Ishikawa (cell line): ENCODE measurements around the gene CSTPP1.

ENCODE experiments used
- CEBPB ChIP-seq: IDR thresholded peaks from 2 replicates; pipeline ENCODE4 v1.6.1; 2012
- CREB1 ChIP-seq: IDR thresholded peaks from 2 replicates; pipeline ENCODE4 v1.6.1; 2012; ENCODE audit warnings: low read depth
- EGR1 ChIP-seq: IDR thresholded peaks from 2 replicates; pipeline ENCODE4 v1.6.1; 2012
- EP300 ChIP-seq: IDR thresholded peaks from 2 replicates; pipeline ENCODE4 v1.6.1; 2012; ENCODE audit warnings: borderline replicate concordance
- FOXM1 ChIP-seq: IDR thresholded peaks from 2 replicates; pipeline ENCODE4 v1.6.1; 2012; ENCODE audit warnings: low read depth, borderline replicate concordance
- MAX ChIP-seq: IDR thresholded peaks from 2 replicates; pipeline ENCODE4 v1.6.1; 2012
- NFIC ChIP-seq: IDR thresholded peaks from 2 replicates; pipeline ENCODE4 v1.6.1; 2012
- RAD21 ChIP-seq: IDR thresholded peaks from 2 replicates; pipeline ENCODE4 v1.6.1; 2012; ENCODE audit warnings: low read depth
- REST ChIP-seq: IDR thresholded peaks from 2 replicates; pipeline ENCODE4 v1.6.1; 2012; ENCODE audit warnings: low read depth, mild to moderate bottlenecking
- TAF1 ChIP-seq: IDR thresholded peaks from 2 replicates; pipeline ENCODE4 v1.6.1; 2012; ENCODE audit warnings: low read depth, mild to moderate bottlenecking
- TCF12 ChIP-seq: IDR thresholded peaks from 2 replicates; pipeline ENCODE4 v1.6.1; 2012; ENCODE audit warnings: low read depth
- TEAD4 ChIP-seq: IDR thresholded peaks from 2 replicates; pipeline ENCODE4 v1.6.1; 2012
- USF1 ChIP-seq: IDR thresholded peaks from 2 replicates; pipeline ENCODE4 v1.6.1; 2012
- YY1 ChIP-seq: IDR thresholded peaks from 2 replicates; pipeline ENCODE4 v1.6.1; 2012; ENCODE audit warnings: low read depth
- ZBTB7A ChIP-seq: IDR thresholded peaks from 2 replicates; pipeline ENCODE4 v1.6.1; 2012; ENCODE audit warnings: low read depth

CSTPP1 gene

DNA sequence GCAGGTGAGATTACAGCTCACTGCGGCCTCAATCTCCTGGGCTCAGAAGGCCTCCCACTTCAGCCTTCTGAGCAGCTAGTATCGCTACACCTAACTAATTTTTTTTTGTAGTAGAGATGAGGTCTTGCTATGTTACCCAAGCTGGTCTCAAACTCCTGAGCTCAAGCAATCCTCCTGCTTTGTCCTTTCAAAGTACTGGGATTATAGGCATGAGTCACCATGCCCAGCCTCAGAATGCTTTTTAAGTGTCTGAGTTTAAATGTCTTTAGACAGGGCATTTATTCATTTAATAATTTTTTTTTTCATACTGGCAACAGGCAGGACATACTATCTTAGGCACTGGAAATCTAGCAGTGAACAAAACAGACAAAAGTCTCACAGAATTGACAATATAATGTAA lies 45.9 kb upstream of the CSTPP1 start:
- TF ChIP-seq MAX (no peak), YY1 (no peak), RAD21 (no peak), TAF1 (no peak), TCF12 (no peak)

DNA sequence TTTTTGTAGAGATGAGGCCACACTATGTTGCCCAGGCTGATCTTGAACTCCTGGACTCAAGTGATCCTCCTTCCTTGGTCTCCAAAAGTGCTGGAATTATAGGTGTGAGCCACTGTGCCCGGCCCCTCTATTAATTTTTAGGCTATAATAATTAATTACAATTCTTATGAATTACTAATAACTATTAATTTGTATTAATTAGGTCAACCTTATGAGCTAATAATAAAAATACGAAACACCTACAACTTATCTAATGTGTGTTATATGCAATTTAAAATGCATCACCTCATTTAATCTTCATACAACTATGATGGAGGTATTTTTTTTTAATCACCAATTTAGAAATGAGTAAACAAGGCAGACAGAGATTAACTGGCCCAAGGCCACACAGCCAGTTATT lies 44.5 kb upstream of the CSTPP1 start:
- no peak for TF ChIP-seq REST
- TF ChIP-seq RAD21: no peak
- no peak for TF ChIP-seq CEBPB
- TF ChIP-seq EP300: no peak
- TF ChIP-seq NFIC: no peak
- TF ChIP-seq EGR1: no peak

DNA sequence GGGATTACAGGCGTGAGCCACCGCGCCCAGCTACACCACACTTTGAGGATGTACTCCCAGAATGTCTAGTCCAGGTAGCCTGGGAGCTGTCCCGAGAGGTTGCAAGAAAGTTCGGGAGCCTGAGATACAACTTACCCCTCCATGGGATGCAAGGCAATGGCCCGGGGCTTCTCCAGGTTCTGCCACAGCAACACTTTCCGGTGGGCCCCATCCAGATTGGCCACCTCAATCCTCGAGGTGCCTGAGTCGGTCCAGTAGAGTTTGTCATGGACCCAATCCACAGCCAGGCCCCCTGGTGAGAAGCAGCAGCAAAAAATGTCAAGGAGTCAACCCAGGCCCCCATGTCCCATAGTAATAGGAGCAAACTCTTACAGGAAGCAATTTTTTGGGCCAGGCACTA lies 43.7 kb upstream of the CSTPP1 start:
- TF ChIP-seq ZBTB7A: no peak
- no peak for TF ChIP-seq YY1
- TF ChIP-seq CEBPB: no peak
- TF ChIP-seq CREB1: no peak
- TF ChIP-seq FOXM1: no peak
- no peak for TF ChIP-seq EGR1
- no peak for TF ChIP-seq TEAD4
- TF ChIP-seq TAF1: no peak

DNA sequence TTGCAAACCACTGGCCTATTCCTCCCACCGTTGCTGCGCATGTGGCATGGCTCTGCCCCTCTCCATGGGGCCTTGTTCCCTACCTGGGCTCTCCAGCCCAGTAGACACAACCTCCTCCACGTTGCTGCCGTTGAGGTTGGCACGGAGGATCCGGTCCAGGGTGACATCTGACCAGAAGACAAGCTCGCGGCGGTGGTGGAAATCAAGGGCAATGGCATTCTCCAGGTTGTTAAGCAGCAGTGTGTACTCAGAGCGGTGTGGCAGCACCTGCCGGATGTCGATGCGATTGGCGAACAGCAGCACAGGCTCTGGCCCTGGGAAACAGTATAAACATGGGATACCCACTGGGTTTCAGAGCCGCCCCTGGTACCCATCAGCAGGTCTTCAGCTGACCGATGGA lies 42.1 kb upstream of the CSTPP1 start:
- no peak for TF ChIP-seq RAD21

DNA sequence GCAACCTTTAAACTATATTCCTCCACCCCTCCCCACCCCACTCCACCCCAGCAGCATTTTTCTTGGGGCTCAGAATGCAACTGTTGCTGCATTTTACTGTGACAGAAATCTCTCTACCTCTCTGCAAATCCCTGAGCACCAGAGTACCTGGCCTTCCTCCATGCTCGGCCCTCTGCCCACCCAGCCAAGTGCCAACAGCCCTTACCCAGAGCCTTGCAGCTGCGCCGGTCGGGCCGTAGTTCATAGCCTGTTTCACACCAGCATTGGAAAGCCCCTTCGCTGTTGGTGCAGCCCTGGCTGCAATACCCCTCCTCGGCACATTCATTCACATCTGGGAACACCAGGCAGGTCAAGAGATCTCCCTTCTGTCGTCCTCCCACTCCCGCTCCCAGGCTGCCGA lies 41.6 kb upstream of the CSTPP1 start:
- TF ChIP-seq TCF12: no peak
- no peak for TF ChIP-seq FOXM1
- TF ChIP-seq ZBTB7A: no peak
- TF ChIP-seq CREB1: no peak
- no peak for TF ChIP-seq MAX
- TF ChIP-seq CEBPB: no peak
- TF ChIP-seq TAF1: no peak
- TF ChIP-seq RAD21: no peak
- TF ChIP-seq TEAD4: no peak
- no peak for TF ChIP-seq REST
- no peak for TF ChIP-seq EGR1
- TF ChIP-seq YY1: no peak
- TF ChIP-seq EP300: no peak
- no peak for TF ChIP-seq NFIC

DNA sequence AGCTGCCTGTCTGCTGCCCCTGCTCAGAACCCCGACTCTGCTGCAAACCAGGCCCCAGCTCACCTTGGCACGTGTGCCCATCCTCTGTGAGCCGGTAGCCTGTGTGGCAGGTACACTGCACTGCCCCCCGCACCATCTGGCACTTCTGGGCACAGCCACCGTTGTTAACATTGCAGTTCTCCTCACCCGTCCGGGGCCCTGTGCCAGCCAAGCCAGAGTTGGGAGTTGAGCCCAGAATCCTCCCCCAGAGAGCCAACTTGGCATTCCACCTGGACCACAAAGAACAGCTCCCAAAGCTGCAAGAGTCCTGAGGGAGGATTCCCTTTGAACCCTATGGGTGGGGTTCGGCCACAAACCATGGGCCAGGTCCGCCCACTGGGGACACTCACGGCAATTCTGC lies 40.7 kb upstream of the CSTPP1 start:
- no peak for TF ChIP-seq RAD21
- TF ChIP-seq YY1: no peak
- TF ChIP-seq TCF12: no peak
- TF ChIP-seq USF1: no peak

GRCh38 chr11:46896719-46897406 lies 39.7 kb upstream of the CSTPP1 start:
- TF ChIP-seq RAD21 (peak; percentile 22), YY1 (no peak), TEAD4 (no peak), CREB1 (no peak), NFIC (no peak), REST (no peak)
